Measurements from ENCODE around the gene BCL11A.

Gene BCL11A

GRCh38 chr2:60519231-60519863 lies 34.1 kb downstream of the BCL11A start:
- no peak for DNase-seq (ENCODE audit: extremely low read depth, low read depth)
- H3K4me3 ChIP-seq (replicated peaks; ENCODE audit: low read depth, low read length): no peak overlapping the region
- TF ChIP-seq CTCF (IDR thresholded peaks at IDR 0.05; ENCODE audit: low read depth, low read length, missing control alignments): no peak

GRCh38 chr2:60518567-60518966 lies 34.9 kb downstream of the BCL11A start:
- H3K4me3 ChIP-seq (replicated peaks; ENCODE audit: low read depth, low read length): no peak overlapping the region
- no peak for DNase-seq (ENCODE audit: extremely low read depth, low read depth)
- no peak for TF ChIP-seq CTCF (IDR thresholded peaks at IDR 0.05; ENCODE audit: low read depth, low read length, missing control alignments)

GRCh38 chr2:60517446-60517845 lies 36.0 kb downstream of the BCL11A start:
- DNase-seq (ENCODE audit: extremely low read depth, low read depth): no peak
- no peak for TF ChIP-seq CTCF (IDR thresholded peaks at IDR 0.05; ENCODE audit: low read depth, low read length, missing control alignments)
- no peak overlapping the region for H3K4me3 ChIP-seq (replicated peaks; ENCODE audit: low read depth, low read length)

- TF ChIP-seq CTCF (IDR thresholded peaks at IDR 0.05; ENCODE audit: low read depth, low read length, missing control alignments): no peak
- no peak for DNase-seq (ENCODE audit: extremely low read depth, low read depth)
- H3K4me3 ChIP-seq (replicated peaks; ENCODE audit: low read depth, low read length): peak overlapping the region; percentile 23
These were observed 36.6 kb downstream of the BCL11A start for GRCh38 chr2:60516826-60517225.

GRCh38 chr2:60516383-60516811 lies 37.1 kb downstream of the BCL11A start:
- no peak for TF ChIP-seq CTCF (IDR thresholded peaks at IDR 0.05; ENCODE audit: low read depth, low read length, missing control alignments)
- H3K4me3 ChIP-seq (replicated peaks; ENCODE audit: low read depth, low read length): peak overlapping the region; percentile 23

GRCh38 chr2:60515721-60516226 lies 37.7 kb downstream of the BCL11A start:
- peak; percentile 33 for TF ChIP-seq CTCF (IDR thresholded peaks at IDR 0.05; ENCODE audit: low read depth, low read length, missing control alignments)
- H3K4me3 ChIP-seq (replicated peaks; ENCODE audit: low read depth, low read length): peak overlapping the region; percentile 23; the same call in 1 of the 2 replicates
- DNase-seq (ENCODE audit: extremely low read depth, low read depth): peak; percentile 66

More at GRCh38 chr2:60516383-60516811, 37.1 kb downstream of the BCL11A start:
- DNase-seq (ENCODE audit: extremely low read depth, low read depth): peak; percentile 73
